Stimulated activated CD4-positive, alpha-beta T cell treated with anti-CD3 and anti-CD28 coated beads, Interleukin-1b, Interleukin-23, amount 100 ng/mL, for 48 hours (primary cell): Measurements from ENCODE around the gene CEP68.
A peak's percentile ranks its signal among the peaks of the same experiment; 100 is the strongest.
"Not testable (repeated sequence)": the region's sequence is repeated elsewhere in the genome, so short reads cannot be mapped to it uniquely, and the experiment has no call there.

Experiments
- DNase-seq: peaks from one replicate; pipeline ENCODE4 v3.0.0-alpha.2; 2020

Gene CEP68

GRCh38 chr2:65093211-65093610, 37.0 kb downstream of the CEP68 start:
- no peak for DNase-seq

- DNase-seq: no peak
These were observed 40.7 kb downstream of the CEP68 start for GRCh38 chr2:65096948-65097347.

- DNase-seq: no peak
These were observed 41.6 kb downstream of the CEP68 start for GRCh38 chr2:65097844-65098243.

GRCh38 chr2:65098741-65099140, 42.5 kb downstream of the CEP68 start:
- no peak for DNase-seq

GRCh38 chr2:65101071-65101470, 44.9 kb downstream of the CEP68 start:
- no peak for DNase-seq

- no peak for DNase-seq
These were observed 46.9 kb downstream of the CEP68 start for GRCh38 chr2:65103013-65103715.

- DNase-seq: no peak
These were observed 51.3 kb downstream of the CEP68 start for GRCh38 chr2:65107530-65107929.

GRCh38 chr2:65108780-65109179, 52.6 kb downstream of the CEP68 start:
- no peak for DNase-seq

GRCh38 chr2:65112633-65113032, 56.4 kb downstream of the CEP68 start:
- DNase-seq: no peak

GRCh38 chr2:65113229-65113628, 57.0 kb downstream of the CEP68 start:
- DNase-seq: no peak

- DNase-seq: no peak
These were observed 57.6 kb downstream of the CEP68 start for GRCh38 chr2:65113816-65114215.

- DNase-seq: no peak
These were observed 58.7 kb downstream of the CEP68 start for GRCh38 chr2:65114921-65115320.

GRCh38 chr2:65116645-65117044, 60.4 kb downstream of the CEP68 start:
- no peak for DNase-seq

- no peak for DNase-seq
These were observed 64.9 kb downstream of the CEP68 start for GRCh38 chr2:65120990-65121693.

- no peak for DNase-seq
These were observed 66.1 kb downstream of the CEP68 start for GRCh38 chr2:65122313-65122712.

GRCh38 chr2:65125457-65125856, 69.2 kb downstream of the CEP68 start:
- DNase-seq: peak; percentile 8

GRCh38 chr2:65128297-65129190, 72.3 kb downstream of the CEP68 start:
- DNase-seq: peak; percentile 33

GRCh38 chr2:65129286-65129825, 73.1 kb downstream of the CEP68 start:
- peak; percentile 24 for DNase-seq

GRCh38 chr2:65129826-65130663, 73.8 kb downstream of the CEP68 start, which contains the start of gene RAB1A:
Gene RAB1A (minus strand): TSS chr2:65130106. CDS start chr2:65129915, 191 bp downstream.
- DNase-seq: peak; percentile 100

GRCh38 chr2:65130664-65131175, 74.5 kb downstream of the CEP68 start:
- no peak for DNase-seq

- not testable (repeated sequence) for DNase-seq
These were observed 76.7 kb downstream of the CEP68 start for GRCh38 chr2:65132930-65133329.

- no peak for DNase-seq
These were observed 77.4 kb downstream of the CEP68 start for GRCh38 chr2:65133626-65134025.
